GM19452 (cell line): ENCODE data around the gene GPR37L1.
"Not testable (repeated sequence)": the region's sequence is repeated elsewhere in the genome, so short reads cannot be mapped to it uniquely, and the experiment has no call there.

Experiments used
- ATAC-seq: cut with Tn5 transposase; IDR thresholded peaks from one replicate; pipeline ENCODE4 v1.9.1; 2021; ENCODE audit not compliant: unreplicated experiment

Gene GPR37L1

GRCh38 chr1:202167054-202167453 is 44.3 kb downstream of the GPR37L1 start:
- not testable (repeated sequence) for ATAC-seq

GRCh38 chr1:202167708-202168415 is 45.1 kb downstream of the GPR37L1 start:
- ATAC-seq, result no peak

- ATAC-seq, result no peak
Observed at GRCh38 chr1:202168861-202169260, 46.1 kb downstream of the GPR37L1 start.

- ATAC-seq, result no peak
Observed at GRCh38 chr1:202170726-202171125, 48.0 kb downstream of the GPR37L1 start.

GRCh38 chr1:202171292-202172014 is 48.7 kb downstream of the GPR37L1 start:
- no peak for ATAC-seq

GRCh38 chr1:202172015-202172355 is 49.3 kb downstream of the GPR37L1 start:
- ATAC-seq, result no peak

- no peak for ATAC-seq
Observed at GRCh38 chr1:202173993-202174392, 51.3 kb downstream of the GPR37L1 start.

- ATAC-seq, result no peak
Observed at GRCh38 chr1:202176949-202177927, 54.5 kb downstream of the GPR37L1 start.

- ATAC-seq, result no peak
Observed at GRCh38 chr1:202179828-202180750, 57.4 kb downstream of the GPR37L1 start.

GRCh38 chr1:202180751-202181139 is 58.0 kb downstream of the GPR37L1 start:
- not testable (repeated sequence) for ATAC-seq

GRCh38 chr1:202181586-202181985 is 58.9 kb downstream of the GPR37L1 start:
- no peak for ATAC-seq

GRCh38 chr1:202182040-202182877 is 59.5 kb downstream of the GPR37L1 start:
- ATAC-seq, result no peak
